HepG2 (cell line): ENCODE data around the gene LYST. TPM values are rescaled to one million over a fixed set of nuclear protein-coding genes. Genes with fewer than 3 reads are reported as not detected.

ENCODE experiments used
- ATAC-seq: fragments of 200-7000 bp; cut with Tn5 transposase; 3 replicates; pipeline ENCODE4 v1.9.1; 2020; ENCODE audit warnings: mild to moderate bottlenecking, moderate library complexity
- BruUV-seq: library from RNA; stranded (reverse); fragments of 400-500 nt; replicated peaks from 2 replicates; lab custom pipeline; 2021; lab: Mats Ljungman, UMichigan
- CTCF ChIA-PET: fragments of 300-600 bp; formaldehyde crosslinking; extraction: SDS; loops from one replicate; lab custom pipeline; 2021; ENCODE audit warnings: low total read pairs, inconsistent platforms, low intra/inter-chr PET ratio; lab: Yijun Ruan, JAX
- POLR2A ChIA-PET: fragments of 350-600 bp; sonication (Branson Sonifier 250); formaldehyde crosslinking; loops from one replicate; lab custom pipeline; 2020; ENCODE audit warnings: antibody characterized with exemption, inconsistent platforms; lab: Yijun Ruan, JAX
- DNase-seq: peaks from one replicate; pipeline ENCODE4 v3.0.0-alpha.2; 2015; ENCODE audit warnings: low spot score
- FAIRE-seq: peaks from 3 replicates; lab custom pipeline; 2011; peaks lifted over from hg19 to GRCh38; lab: Jason Lieb, UNC
- H2AFZ ChIP-seq: one replicate; pipeline ENCODE4 v1.6.1; 2011; ENCODE audit warnings: low read length, inconsistent platforms
- H3K27ac ChIP-seq: fragments of 300-600 bp; 3 replicates; pipeline ENCODE4 v1.8.0; 2011; ENCODE audit warnings: mixed run types, mild to moderate bottlenecking, mixed read lengths, low read length, inconsistent platforms; ENCODE audit not compliant: insufficient read depth; ENCODE audit errors: extremely low read length
- H3K27me3 ChIP-seq, 2 experiments: fragments of 200-600 bp in 1 of 2; 2 replicates in 1 of 2; 3 replicates in 1 of 2; pipeline versions ENCODE4 v1.6.0 to v1.8.0; 2011; ENCODE audit warnings: low read length in 2 of 2, mild to moderate bottlenecking in 2 of 2, moderate library complexity in 2 of 2, inconsistent platforms in 1 of 2; ENCODE audit not compliant: insufficient read depth in 2 of 2, control insufficient read depth in 1 of 2
- H3K36me3 ChIP-seq, 2 experiments: fragments of 200-600 bp in 1 of 2; replicated peaks in 1 of 2; 2 replicates in 1 of 2; 3 replicates in 1 of 2; pipeline versions ENCODE4 v1.5.1 to v1.8.0; 2011; ENCODE audit warnings: low read length in 2 of 2, inconsistent platforms in 1 of 2; ENCODE audit not compliant: insufficient read depth in 2 of 2, control insufficient read depth in 1 of 2
- H3K4me1 ChIP-seq: 2 replicates; pipeline ENCODE4 v1.5.1; 2012; ENCODE audit warnings: low read length, inconsistent platforms; ENCODE audit not compliant: insufficient read depth
- H3K4me2 ChIP-seq: 2 replicates; pipeline ENCODE4 v1.6.0; 2011; ENCODE audit warnings: low read depth, low read length, inconsistent platforms
- H3K4me3 ChIP-seq, 3 experiments: fragments of 200-600 bp in 1 of 3; sonication (generic), shearing (Covaris generic) in 1 of 3; replicated peaks in 1 of 3; 2 replicates each; pipeline ENCODE4 v1.5.1; 2011 to 2016; ENCODE audit warnings: low read length in 3 of 3, inconsistent platforms in 2 of 3, low read depth in 2 of 3, mild to moderate bottlenecking in 2 of 3, control low read depth in 1 of 3, mixed read lengths in 1 of 3; ENCODE audit not compliant: insufficient read depth in 1 of 3
- H3K79me2 ChIP-seq: one replicate; pipeline ENCODE4 v1.6.1; 2011; ENCODE audit warnings: low read length, inconsistent platforms; ENCODE audit not compliant: insufficient read depth
- H3K9ac ChIP-seq: 2 replicates; pipeline ENCODE4 v1.6.0; 2011; ENCODE audit warnings: mild to moderate bottlenecking, low read depth, low read length, inconsistent platforms; ENCODE audit not compliant: insufficient read depth
- H3K9me3 ChIP-seq: 2 replicates; pipeline ENCODE4 v1.5.1; 2012; ENCODE audit warnings: mild to moderate bottlenecking, low read length
- H4K20me1 ChIP-seq: 2 replicates; pipeline ENCODE4 v1.6.0; 2011; ENCODE audit warnings: inconsistent platforms, mild to moderate bottlenecking, low read length, moderate library complexity; ENCODE audit not compliant: insufficient read depth
- CCAR2 ChIP-seq: fragments of 200-400 bp; formaldehyde crosslinking; optimal IDR thresholded peaks from 2 replicates; pipeline ENCODE3; 2018; ENCODE audit warnings: low read depth, mild to moderate bottlenecking, low read length, moderate library complexity
- ESRRA ChIP-seq: sonication (generic); formaldehyde crosslinking; IDR thresholded peaks from 2 replicates; pipeline ENCODE4 v1.5.1; 2020; ENCODE audit warnings: mild to moderate bottlenecking, low read depth, missing genetic modification reagents
- HDAC1 ChIP-seq: sonication (generic); formaldehyde crosslinking; IDR thresholded peaks from 2 replicates; pipeline ENCODE4 v1.5.1; 2020; ENCODE audit warnings: mild to moderate bottlenecking, missing genetic modification reagents
- HDAC6 ChIP-seq: fragments of 200-600 bp; sonication (generic); IDR thresholded peaks from 2 replicates; pipeline ENCODE4 v1.7.0; 2017; ENCODE audit warnings: mild to moderate bottlenecking, antibody characterized with exemption, low read length, low read depth
- HMGA1 ChIP-seq: sonication (generic); formaldehyde crosslinking; conservative IDR thresholded peaks from 2 replicates; pipeline ENCODE4 v1.4.0; 2020; ENCODE audit warnings: missing genetic modification reagents
- MAZ ChIP-seq, 2 experiments: sonication (generic) in 1 of 2; formaldehyde crosslinking in 1 of 2; IDR thresholded peaks; 2 replicates each; pipeline versions ENCODE4 v1.5.0 to v1.6.1; 2012 to 2020; ENCODE audit warnings: low read depth in 2 of 2, mild to moderate bottlenecking in 2 of 2, borderline replicate concordance in 1 of 2, improper control_type of control experiment in 1 of 2, low read length in 1 of 2, missing genetic modification reagents in 1 of 2, moderate library complexity in 1 of 2
- NR3C1 ChIP-seq: sonication (generic); formaldehyde crosslinking; IDR thresholded peaks from 2 replicates; pipeline ENCODE4 v1.4.0; 2020; ENCODE audit warnings: missing genetic modification reagents
- PBX2 ChIP-seq: IDR thresholded peaks from 2 replicates; pipeline ENCODE4 v1.6.1; 2016; ENCODE audit warnings: control low read depth
- SYNCRIP ChIP-seq: fragments of 200-400 bp; formaldehyde crosslinking; IDR thresholded peaks from 2 replicates; pipeline ENCODE4 v1.6.1; 2018; ENCODE audit warnings: mild to moderate bottlenecking, low read depth, low read length; ENCODE audit not compliant: insufficient read depth
- TCF7 ChIP-seq: sonication (generic); IDR thresholded peaks from 2 replicates; pipeline ENCODE4 v1.6.1; 2016; ENCODE audit warnings: antibody characterized with exemption, low read depth
- ZNF354B ChIP-seq: sonication (generic); formaldehyde crosslinking; IDR thresholded peaks from 2 replicates; pipeline ENCODE4 v1.8.0; 2022; ENCODE audit warnings: mild to moderate bottlenecking, missing genetic modification reagents
- ZNF414 ChIP-seq: sonication (generic); formaldehyde crosslinking; IDR thresholded peaks from 2 replicates; pipeline ENCODE4 v1.5.0; 2020; ENCODE audit warnings: missing genetic modification reagents
- ZNF572 ChIP-seq: sonication (generic); formaldehyde crosslinking; IDR thresholded peaks from 2 replicates; pipeline ENCODE4 v1.5.1; 2020; ENCODE audit warnings: mild to moderate bottlenecking, missing genetic modification reagents
- ZNF878 ChIP-seq: sonication (generic); formaldehyde crosslinking; IDR thresholded peaks from 2 replicates; pipeline ENCODE4 v1.8.1; 2023; ENCODE audit warnings: mild to moderate bottlenecking, missing genetic modification reagents, moderate library complexity
- WGBS: methylation state at CpG from one replicate; pipeline ENCODE4 v1.1.6; 2017; ENCODE audit warnings: low lambda C conversion rate; 5-methylcytosine and 5-hydroxymethylcytosine counted together
- in situ Hi-C: cut with HindIII; loops from 2 replicates; pipeline ENCODE4 v1.10.0; 2017; ENCODE audit warnings: low pct_unique_long_range_greater_than_20kb; ENCODE audit not compliant: extremely low pct_ligation_motif_present
- intact Hi-C: fragments of 100-400 bp; cut with micrococcal nuclease; formaldehyde crosslinking; loops from one replicate; pipeline ENCODE4 v1.10.0; 2022; ENCODE audit not compliant: unreplicated experiment
- polyA plus RNA-seq, 8 experiments: library from polyadenylated mRNA; depleted of rRNA in 3 of 8; stranded (reverse) in 7 of 8; unstranded in 1 of 8; fragments of >200 nt; fragmentation: Illumina TruSeq in 4 of 8; extraction: Trizol in 4 of 8; gene quantifications; 2 replicates each; pipeline versions ENCODE4 v1.2.1 to v1.2.3, GENCODE V29; 2011 to 2016; ENCODE audit warnings: low read depth in 4 of 8, missing spikeins in 1 of 8, mixed read lengths in 1 of 8; ENCODE audit not compliant: insufficient read depth in 1 of 8
- total RNA-seq, 5 experiments: library from RNA; depleted of rRNA; stranded (reverse); fragments of >200 nt; fragmentation: Illumina TruSeq; extraction: Trizol; gene quantifications; 2 replicates each; pipeline ENCODE4 v1.2.3, GENCODE V29; 2016; ENCODE audit warnings: low read depth in 1 of 5
- TF ChIP-seq, protein P1 (sequence below): IDR thresholded peaks from 2 replicates; pipeline ENCODE4 v1.4.0; 2020; ENCODE audit warnings: mild to moderate bottlenecking, missing genetic modification reagents

Gene LYST
- total and polyA plus RNA-seq, 2 of the 13 experiments (the other 11 are each of a cell fraction or from before 2014, with no cell fraction given) = 0.91 to 2.5 TPM

- ATAC-seq (no peak), FAIRE-seq (no peak), DNase-seq (no peak)
- no peak overlapping the region for H3K4me2 ChIP-seq
- H3K27ac ChIP-seq = no peak overlapping the region
- H3K9me3 ChIP-seq = no peaks in the 10 kb centered on the region
- 96% methylated on average over 14 of the region's 14 CpGs for WGBS
- no peaks in the 10 kb centered on the region for H3K36me3 ChIP-seq
- intact Hi-C loops (loop anchor here (5.0 kb wide), 1 partner anchor 73 kb away; no protein-coding TSS in a partner anchor), in situ Hi-C loops (no loop called here)
- no peaks in the 10 kb centered on the region for H3K27me3 ChIP-seq
- CTCF ChIA-PET = no interaction called here
- H4K20me1 ChIP-seq = no peaks in the 10 kb centered on the region
- POLR2A ChIA-PET = interaction anchor here (0.7 kb wide), 1 partner anchor 28 kb away, joined by 5 read pairs; no protein-coding TSS in a partner anchor
- no peak overlapping the region for H3K9ac ChIP-seq
- H2AFZ ChIP-seq = no peak overlapping the region
- peaks cover 32% of the 10 kb centered on the region for H3K4me1 ChIP-seq
- H3K4me3 ChIP-seq = no peak overlapping the region
- no TSS peak for BruUV-seq
- no peaks in the 10 kb centered on the region for H3K79me2 ChIP-seq
- TF ChIP-seq SYNCRIP = no peak
- TF ChIP-seq ESRRA (CRISPR knock-in tag) = no peak
- no peak for TF ChIP-seq PBX2
- no peak for TF ChIP-seq HDAC6
- TF ChIP-seq, protein P1, sequence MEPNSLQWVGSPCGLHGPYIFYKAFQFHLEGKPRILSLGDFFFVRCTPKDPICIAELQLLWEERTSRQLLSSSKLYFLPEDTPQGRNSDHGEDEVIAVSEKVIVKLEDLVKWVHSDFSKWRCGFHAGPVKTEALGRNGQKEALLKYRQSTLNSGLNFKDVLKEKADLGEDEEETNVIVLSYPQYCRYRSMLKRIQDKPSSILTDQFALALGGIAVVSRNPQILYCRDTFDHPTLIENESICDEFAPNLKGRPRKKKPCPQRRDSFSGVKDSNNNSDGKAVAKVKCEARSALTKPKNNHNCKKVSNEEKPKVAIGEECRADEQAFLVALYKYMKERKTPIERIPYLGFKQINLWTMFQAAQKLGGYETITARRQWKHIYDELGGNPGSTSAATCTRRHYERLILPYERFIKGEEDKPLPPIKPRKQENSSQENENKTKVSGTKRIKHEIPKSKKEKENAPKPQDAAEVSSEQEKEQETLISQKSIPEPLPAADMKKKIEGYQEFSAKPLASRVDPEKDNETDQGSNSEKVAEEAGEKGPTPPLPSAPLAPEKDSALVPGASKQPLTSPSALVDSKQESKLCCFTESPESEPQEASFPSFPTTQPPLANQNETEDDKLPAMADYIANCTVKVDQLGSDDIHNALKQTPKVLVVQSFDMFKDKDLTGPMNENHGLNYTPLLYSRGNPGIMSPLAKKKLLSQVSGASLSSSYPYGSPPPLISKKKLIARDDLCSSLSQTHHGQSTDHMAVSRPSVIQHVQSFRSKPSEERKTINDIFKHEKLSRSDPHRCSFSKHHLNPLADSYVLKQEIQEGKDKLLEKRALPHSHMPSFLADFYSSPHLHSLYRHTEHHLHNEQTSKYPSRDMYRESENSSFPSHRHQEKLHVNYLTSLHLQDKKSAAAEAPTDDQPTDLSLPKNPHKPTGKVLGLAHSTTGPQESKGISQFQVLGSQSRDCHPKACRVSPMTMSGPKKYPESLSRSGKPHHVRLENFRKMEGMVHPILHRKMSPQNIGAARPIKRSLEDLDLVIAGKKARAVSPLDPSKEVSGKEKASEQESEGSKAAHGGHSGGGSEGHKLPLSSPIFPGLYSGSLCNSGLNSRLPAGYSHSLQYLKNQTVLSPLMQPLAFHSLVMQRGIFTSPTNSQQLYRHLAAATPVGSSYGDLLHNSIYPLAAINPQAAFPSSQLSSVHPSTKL = no peak
- TF ChIP-seq ZNF572 = no peak
- no peak for TF ChIP-seq ZNF414 (CRISPR knock-in tag)
- no peak for TF ChIP-seq ZNF354B
- no peak for TF ChIP-seq HMGA1
- TF ChIP-seq TCF7 = no peak
- TF ChIP-seq ZNF878 (CRISPR knock-in tag) = no peak
- no peak for TF ChIP-seq NR3C1 (CRISPR knock-in tag)
- no peak for TF ChIP-seq MAZ (IDR thresholded peaks at IDR 0.05; ENCODE audit: borderline replicate concordance, low read depth, low read length)
- TF ChIP-seq MAZ (CRISPR knock-in tag; IDR thresholded peaks at IDR 0.05; ENCODE audit: low read depth) = no peak
- no peak for TF ChIP-seq CCAR2
- no peak for TF ChIP-seq HDAC1 (CRISPR knock-in tag)
Observed at GRCh38 chr1:235659186-235659771, 207.4 kb downstream of the LYST start.
